ENCODE data around the gene SERPINB1.
"Not testable (repeated sequence)": the region's sequence is repeated elsewhere in the genome, so short reads cannot be mapped to it uniquely, and the experiment has no call there.

SERPINB1 gene

DNA sequence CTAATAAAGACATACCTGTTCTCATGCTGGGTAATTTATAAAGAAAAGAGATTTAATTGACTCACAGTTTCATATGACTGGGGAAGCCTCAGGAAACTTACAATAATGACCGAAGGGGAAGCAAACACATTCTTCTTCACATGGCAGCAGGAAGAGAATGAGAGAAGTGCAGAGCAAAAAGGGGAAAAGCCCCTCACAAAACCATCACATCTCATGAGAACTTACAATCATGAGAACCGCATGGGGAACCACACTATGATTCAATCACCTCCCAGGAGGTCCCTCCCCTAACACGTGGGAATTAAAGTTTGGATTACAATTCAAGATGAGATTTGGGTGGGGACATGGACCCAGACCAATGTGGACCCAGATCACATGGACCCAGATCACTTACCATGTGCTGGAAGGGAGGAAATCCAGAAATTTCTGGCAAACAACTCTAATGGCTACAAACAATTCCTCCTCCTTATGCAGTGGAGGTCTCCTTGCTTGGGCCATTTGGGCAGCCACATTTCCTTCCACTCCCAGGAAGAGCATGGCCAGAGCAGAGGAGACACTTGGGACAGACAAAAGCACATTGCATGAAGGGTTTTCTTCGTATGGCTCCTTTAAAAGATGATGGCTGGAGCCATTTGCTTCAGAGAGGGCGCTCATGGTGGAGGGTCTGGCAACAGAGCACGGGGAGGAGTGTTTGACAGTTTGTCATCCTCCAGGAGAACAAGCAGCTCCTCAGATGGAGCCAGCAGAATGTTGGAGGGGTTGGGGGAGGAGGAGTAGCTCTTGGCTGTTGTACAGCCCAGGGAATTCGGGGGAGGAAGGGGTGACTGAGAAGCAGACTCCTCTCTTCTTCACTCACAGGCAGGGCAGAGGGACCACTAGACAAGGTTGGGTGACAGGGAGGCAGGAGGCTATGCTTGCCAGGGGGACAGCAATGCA lies 31.0 kb upstream of the SERPINB1 start:
- Mint-ChIP-seq H3K9me3 (peaks cover 7% of the 10 kb centered on the region), H3K36me3 (ENCODE audit: low read depth) (peaks cover 7% of the 10 kb centered on the region), H3K27me3 (no peaks in the 10 kb centered on the region), H3K27ac (peak overlapping the region; percentile 3), H3K4me3 (no peak overlapping the region), H3K4me1 (ENCODE audit: low read depth) (peaks cover 71% of the 10 kb centered on the region)
- no peak for DNase-seq

DNA sequence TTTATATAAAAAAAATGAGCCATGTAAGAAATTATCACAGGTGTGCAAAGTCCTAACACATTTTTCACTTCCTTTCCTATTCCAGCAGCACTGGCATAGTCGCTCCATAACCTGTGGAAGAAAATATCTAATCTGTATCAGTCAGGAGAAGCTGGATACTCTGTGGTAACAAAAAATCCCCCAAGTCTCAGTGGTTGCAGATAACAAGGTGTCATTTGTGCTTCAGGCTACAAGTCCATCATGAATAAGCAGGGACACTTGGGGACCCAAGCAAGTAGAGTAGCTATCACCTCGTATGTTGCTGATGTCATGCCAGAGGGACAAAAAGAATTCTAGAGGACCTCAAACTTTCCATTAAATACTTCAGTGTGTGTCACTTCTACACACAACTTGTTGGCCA lies 30.3 kb upstream of the SERPINB1 start:
- H3K27me3 Mint-ChIP-seq = no peaks in the 10 kb centered on the region
- H3K27ac Mint-ChIP-seq = peak overlapping the region; percentile 3
- H3K4me1 Mint-ChIP-seq (ENCODE audit: low read depth) = peaks cover 69% of the 10 kb centered on the region
- no peak overlapping the region for H3K4me3 Mint-ChIP-seq
- peaks cover 7% of the 10 kb centered on the region for H3K36me3 Mint-ChIP-seq (ENCODE audit: low read depth)
- peaks cover 7% of the 10 kb centered on the region for H3K9me3 Mint-ChIP-seq
- DNase-seq = no peak

DNA sequence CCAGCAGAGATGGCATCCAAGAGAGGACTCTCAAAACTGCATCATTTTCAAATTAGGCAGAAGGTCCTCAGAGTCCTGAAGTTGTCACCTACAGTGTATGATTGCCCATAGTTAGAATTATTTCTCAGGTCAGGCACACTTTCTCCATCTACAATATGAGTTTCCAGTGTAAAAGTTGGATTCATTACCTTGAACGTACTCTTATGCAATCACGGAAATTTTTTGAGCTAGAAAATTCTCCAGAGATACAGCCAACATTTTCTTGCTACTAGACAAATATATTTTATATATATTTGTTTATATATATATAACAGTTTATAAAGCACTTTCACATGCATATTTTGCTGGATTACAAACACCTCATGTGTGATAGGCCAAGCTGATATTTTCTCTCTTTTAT lies 29.4 kb upstream of the SERPINB1 start:
- Mint-ChIP-seq H3K27ac (no peak overlapping the region), H3K36me3 (ENCODE audit: low read depth) (peaks cover 4% of the 10 kb centered on the region), H3K4me3 (no peak overlapping the region), H3K27me3 (no peaks in the 10 kb centered on the region), H3K4me1 (ENCODE audit: low read depth) (peaks cover 69% of the 10 kb centered on the region), H3K9me3 (peaks cover 7% of the 10 kb centered on the region)
- no peak for DNase-seq

DNA sequence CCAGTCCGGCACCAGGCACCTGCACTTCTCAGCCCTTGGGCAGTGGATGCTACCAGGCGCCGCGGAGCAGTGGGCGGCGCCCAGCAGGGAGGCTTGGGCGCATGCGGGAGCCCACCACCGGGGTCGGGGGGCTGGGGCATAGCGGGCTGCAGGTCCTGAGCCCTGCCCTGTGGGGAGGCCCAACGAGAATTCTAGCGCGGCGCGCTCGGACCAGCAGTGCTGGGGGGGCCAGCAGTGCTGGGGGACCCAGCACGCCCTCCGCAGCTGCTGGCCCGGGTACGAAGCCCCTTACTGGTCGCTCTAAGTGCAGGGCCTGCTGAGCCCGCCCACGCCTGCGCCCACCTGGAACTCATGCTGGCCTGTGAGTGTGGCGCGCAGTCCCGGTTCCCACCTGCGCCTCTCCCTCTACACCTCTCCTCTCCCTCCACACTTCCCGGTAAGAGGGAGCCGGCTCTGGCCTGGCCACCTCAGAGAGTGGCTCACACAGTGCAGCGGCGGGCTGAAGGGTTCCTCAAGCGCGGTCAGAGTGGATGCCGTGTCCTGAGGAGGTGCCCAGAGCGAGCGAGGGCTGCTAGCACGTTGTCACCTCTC lies 28.5 kb upstream of the SERPINB1 start:
- H3K36me3 Mint-ChIP-seq (ENCODE audit: low read depth) = peaks cover 4% of the 10 kb centered on the region
- H3K4me3 Mint-ChIP-seq = no peak overlapping the region

DNA sequence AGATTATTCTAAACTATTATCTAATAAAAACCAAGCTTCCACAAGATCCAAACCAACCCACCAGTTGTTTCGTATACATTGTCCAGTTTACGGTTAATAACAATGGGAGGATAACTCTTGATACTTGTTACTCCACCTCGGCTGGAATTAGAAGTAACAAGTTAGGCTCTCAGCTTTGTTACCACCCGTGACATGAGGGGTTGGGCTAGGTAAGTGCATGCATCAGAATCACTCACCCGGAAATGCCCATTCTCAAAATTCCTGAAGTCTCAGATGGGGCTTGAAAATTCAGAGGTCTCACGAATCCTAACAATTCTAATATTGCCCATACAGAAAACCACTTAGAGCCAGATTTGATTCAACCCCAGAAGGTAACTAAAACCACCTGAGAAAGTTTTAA lies 27.0 kb upstream of the SERPINB1 start:
- H3K27me3 Mint-ChIP-seq = no peaks in the 10 kb centered on the region
- H3K9me3 Mint-ChIP-seq = peaks cover 7% of the 10 kb centered on the region
- H3K4me1 Mint-ChIP-seq (ENCODE audit: low read depth) = peaks cover 66% of the 10 kb centered on the region
- peak overlapping the region; percentile 88 for H3K27ac Mint-ChIP-seq
- H3K36me3 Mint-ChIP-seq (ENCODE audit: low read depth) = peaks cover 4% of the 10 kb centered on the region
- no peak for DNase-seq
- peak overlapping the region; percentile 50 for H3K4me3 Mint-ChIP-seq

More for the DNA sequence above, 28.5 kb upstream of the SERPINB1 start:
- H3K27me3 Mint-ChIP-seq = no peaks in the 10 kb centered on the region
- H3K9me3 Mint-ChIP-seq = peaks cover 7% of the 10 kb centered on the region
- H3K27ac Mint-ChIP-seq = no peak overlapping the region
- no peak for DNase-seq
- H3K4me1 Mint-ChIP-seq (ENCODE audit: low read depth) = peaks cover 70% of the 10 kb centered on the region

DNA sequence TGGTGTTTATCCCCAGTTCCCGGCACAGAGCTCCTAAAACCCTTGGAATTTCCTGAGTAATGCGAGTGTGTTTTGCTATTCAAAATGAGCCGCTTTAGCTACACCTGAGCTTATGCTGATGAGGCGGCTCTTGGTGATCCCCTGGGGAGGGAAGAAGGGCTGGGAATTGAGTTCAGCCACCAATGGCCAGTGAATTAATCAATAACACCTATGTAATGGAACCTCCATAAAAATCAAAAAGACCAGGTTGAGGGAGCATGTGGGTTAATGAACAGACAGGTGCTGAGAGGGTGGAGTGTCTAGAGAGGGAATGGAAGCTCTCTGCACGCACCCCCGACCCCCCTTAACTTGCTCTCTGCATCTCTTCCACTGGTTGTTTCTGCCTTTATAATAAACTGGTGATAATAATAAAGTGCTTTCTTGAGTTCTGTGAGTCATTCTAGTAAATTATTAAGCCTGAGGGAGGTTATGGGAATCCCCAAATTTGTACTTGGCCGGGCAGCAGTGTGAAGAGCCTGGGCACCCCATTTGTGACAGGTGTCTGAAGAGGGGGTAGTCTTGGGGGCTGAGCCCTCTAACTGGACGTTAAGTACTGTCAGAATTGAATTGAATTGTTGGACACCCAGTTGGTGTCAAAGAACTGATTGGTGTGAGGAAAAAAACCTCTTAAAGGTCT lies 24.6 kb upstream of the SERPINB1 start:
- Mint-ChIP-seq H3K4me3 (no peak overlapping the region), H3K27ac (peak overlapping the region; percentile 23), H3K9me3 (no peaks in the 10 kb centered on the region), H3K27me3 (no peaks in the 10 kb centered on the region), H3K4me1 (ENCODE audit: low read depth) (peaks cover 71% of the 10 kb centered on the region), H3K36me3 (ENCODE audit: low read depth) (peaks cover 1% of the 10 kb centered on the region)
- no peak for DNase-seq

DNA sequence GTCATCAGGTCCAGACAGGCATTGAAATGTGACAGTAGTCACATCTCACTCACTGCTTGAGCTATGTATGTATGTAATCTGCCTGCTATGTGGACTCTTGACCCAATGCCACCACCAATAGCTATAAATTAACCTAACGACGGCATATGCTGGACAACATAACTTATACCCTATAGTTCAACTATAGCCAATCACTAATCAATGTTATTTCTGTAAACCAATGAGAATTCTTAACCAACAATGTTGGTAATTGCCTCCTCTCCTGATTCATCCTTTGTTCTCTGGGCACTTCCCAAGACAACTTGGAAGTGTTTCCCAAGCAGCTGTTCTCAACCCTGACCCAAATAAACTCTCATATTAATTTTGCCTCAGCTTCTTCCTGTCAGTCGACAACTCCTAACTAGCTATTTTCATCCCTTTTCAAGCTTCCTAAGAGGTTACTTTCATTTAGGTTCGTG lies 24.1 kb upstream of the SERPINB1 start:
- no peaks in the 10 kb centered on the region for H3K27me3 Mint-ChIP-seq
- peaks cover 77% of the 10 kb centered on the region for H3K4me1 Mint-ChIP-seq (ENCODE audit: low read depth)
- H3K36me3 Mint-ChIP-seq (ENCODE audit: low read depth) = peaks cover 1% of the 10 kb centered on the region
- DNase-seq = no peak
- H3K4me3 Mint-ChIP-seq = no peak overlapping the region
- H3K27ac Mint-ChIP-seq = no peak overlapping the region
- H3K9me3 Mint-ChIP-seq = peaks cover 1% of the 10 kb centered on the region

DNA sequence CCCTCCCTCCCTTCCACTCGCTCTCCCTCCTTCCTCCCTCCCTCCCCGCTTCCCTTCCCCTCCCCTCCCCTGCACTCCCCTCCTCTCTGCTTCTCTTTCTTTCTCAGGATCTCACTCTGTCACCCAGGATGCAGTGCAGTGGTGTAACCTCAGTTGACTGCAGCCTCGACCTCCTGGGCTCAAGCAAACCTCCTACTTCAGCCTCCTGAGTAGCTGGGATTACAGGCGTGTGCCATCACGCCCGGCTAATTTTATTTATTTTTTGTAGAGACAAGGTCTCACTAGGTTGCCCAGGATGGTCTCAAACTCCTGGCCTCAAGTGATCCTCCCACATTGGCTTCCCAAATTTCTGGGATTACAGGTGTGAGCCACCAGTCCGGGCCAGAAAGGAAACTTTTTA lies 23.6 kb upstream of the SERPINB1 start:
- Mint-ChIP-seq H3K4me3 (no peak overlapping the region), H3K27ac (no peak overlapping the region), H3K4me1 (ENCODE audit: low read depth) (peaks cover 82% of the 10 kb centered on the region), H3K36me3 (ENCODE audit: low read depth) (peaks cover 1% of the 10 kb centered on the region), H3K9me3 (peaks cover 2% of the 10 kb centered on the region), H3K27me3 (no peaks in the 10 kb centered on the region)
- no peak for DNase-seq

DNA sequence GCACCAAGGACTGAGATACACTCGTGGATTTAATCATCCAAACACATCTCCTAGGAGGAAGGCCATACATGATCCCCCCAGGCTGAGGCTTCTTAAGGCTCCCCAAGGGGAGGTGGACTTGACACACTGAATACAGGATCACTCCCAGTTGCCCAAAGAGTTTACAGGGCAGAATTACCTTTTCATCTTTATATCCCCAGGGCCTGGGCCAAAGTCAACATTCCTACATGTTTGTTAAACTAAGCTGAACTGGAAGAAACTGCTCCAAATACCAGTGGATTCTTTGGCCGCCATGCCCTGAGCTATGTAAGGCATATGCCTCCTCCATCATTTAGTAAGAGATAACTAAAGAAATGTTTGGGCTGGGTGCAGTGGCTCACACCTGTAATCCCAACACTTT lies 22.2 kb upstream of the SERPINB1 start:
- Mint-ChIP-seq H3K27me3 (no peaks in the 10 kb centered on the region), H3K9me3 (peaks cover 2% of the 10 kb centered on the region), H3K36me3 (ENCODE audit: low read depth) (peaks cover 5% of the 10 kb centered on the region), H3K4me1 (ENCODE audit: low read depth) (peaks cover 85% of the 10 kb centered on the region), H3K27ac (peak overlapping the region; percentile 62), H3K4me3 (no peak overlapping the region)
- DNase-seq = no peak

DNA sequence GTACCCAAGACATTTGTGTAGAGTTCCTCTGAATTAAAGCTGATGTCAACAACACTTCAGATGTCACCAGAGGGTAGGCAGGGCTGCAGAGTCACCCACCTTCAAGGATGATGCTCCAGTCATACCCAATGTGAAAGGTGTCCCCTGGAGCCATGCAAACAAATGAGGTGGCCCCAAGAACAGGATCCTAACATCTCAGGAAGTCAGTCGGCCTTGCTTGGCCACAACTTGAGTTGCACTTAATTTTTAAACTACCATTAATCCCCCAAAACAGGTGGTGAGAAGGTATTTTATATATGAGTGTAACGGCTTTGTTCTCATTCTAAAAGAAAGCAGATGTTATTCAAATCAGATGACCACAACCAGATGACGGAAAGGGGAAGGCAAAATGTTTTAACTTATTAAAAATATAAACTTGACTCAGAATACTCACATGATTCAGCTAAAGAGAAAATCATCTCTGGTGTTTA lies 21.1 kb upstream of the SERPINB1 start:
- Mint-ChIP-seq H3K36me3 (ENCODE audit: low read depth) (peaks cover 8% of the 10 kb centered on the region), H3K4me3 (peak overlapping the region; percentile 49), H3K4me1 (ENCODE audit: low read depth) (peaks cover 85% of the 10 kb centered on the region), H3K27me3 (no peaks in the 10 kb centered on the region), H3K27ac (peak overlapping the region; percentile 93), H3K9me3 (peaks cover 2% of the 10 kb centered on the region)
- peak; percentile 36 for DNase-seq

DNA sequence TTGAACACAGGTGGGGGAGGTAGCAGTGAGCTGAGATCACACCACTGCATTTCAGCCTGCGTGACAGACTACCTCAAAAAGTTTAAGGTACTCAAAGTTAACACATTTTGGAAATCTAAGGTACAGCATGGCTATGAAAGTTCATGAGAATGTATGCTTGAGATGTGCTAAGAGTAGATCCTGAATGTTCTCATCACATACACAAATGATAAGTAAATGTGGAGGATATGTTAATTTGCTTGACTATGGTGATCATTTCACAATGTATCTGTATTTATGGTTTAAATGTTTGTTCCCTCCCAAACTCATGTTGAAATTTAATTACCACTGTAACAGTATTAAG lies 20.1 kb upstream of the SERPINB1 start:
- H3K4me1 Mint-ChIP-seq (ENCODE audit: low read depth) = peaks cover 88% of the 10 kb centered on the region
- DNase-seq = no peak
- H3K9me3 Mint-ChIP-seq = peaks cover 2% of the 10 kb centered on the region
- H3K4me3 Mint-ChIP-seq = peak overlapping the region; percentile 49
- peak overlapping the region; percentile 93 for H3K27ac Mint-ChIP-seq
- no peaks in the 10 kb centered on the region for H3K27me3 Mint-ChIP-seq
- H3K36me3 Mint-ChIP-seq (ENCODE audit: low read depth) = peaks cover 8% of the 10 kb centered on the region

DNA sequence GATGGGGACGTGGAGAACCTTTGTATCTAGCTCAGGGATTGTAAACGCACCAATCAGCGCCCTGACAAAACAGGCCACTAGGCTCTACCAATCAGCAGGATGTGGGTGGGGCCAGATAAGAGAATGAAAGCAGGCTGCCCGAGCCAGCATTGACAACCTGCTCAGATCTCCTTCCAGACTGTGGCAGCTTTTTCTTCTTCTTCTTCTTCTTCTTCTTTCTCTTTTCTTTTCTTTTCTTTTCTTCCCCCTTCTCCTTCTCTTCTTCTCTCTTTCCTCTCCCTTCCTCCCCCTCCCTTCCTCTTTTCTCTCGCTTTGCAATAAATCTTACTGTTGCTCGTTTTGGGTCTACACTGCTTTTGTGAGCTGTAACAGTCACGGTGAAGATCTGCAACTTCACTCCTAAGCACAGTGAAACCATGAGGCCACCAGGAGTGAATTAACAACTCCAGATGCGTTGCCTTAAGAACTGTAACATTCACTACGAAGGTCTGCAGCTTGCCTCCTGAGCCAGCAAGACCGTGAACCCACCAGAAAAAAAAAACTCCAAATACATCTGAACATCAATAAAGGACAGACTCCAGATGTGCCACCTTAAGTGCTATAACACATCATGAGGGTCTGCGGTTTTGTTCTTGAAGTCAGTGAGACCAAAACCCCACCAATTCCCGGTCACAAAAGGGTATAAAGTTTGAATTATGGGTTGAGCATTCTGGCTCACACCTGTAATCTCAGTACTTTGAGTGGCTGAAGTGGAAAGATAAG lies 19.6 kb upstream of the SERPINB1 start:
- H3K36me3 Mint-ChIP-seq (ENCODE audit: low read depth) = peaks cover 8% of the 10 kb centered on the region
- H3K4me3 Mint-ChIP-seq = peak overlapping the region; percentile 49
- peak; percentile 50 for DNase-seq

DNA sequence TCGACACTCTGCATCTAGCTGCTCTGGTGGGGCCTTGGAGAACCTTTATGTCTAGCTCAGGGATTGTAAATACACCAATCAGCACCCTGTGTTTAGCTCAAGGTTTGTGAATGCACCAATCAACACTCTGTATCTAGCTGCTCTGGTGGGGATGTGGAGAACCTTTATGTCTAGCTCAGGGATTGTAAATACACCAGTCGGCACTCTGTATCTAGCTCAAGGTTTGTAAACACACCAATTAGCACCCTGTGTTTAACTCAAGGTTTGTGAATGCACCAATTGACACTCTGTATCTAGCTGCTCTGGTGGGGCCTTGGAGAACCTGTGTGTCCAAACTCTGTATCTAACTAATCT lies 19.0 kb upstream of the SERPINB1 start:
- not testable (repeated sequence) for H3K27me3 Mint-ChIP-seq; DNase-seq; H3K9me3 Mint-ChIP-seq; H3K36me3 Mint-ChIP-seq (ENCODE audit: low read depth)
- peak overlapping the region; percentile 49 for H3K4me3 Mint-ChIP-seq
- H3K27ac Mint-ChIP-seq = peak overlapping the region; percentile 93
- H3K4me1 Mint-ChIP-seq (ENCODE audit: low read depth) = peaks cover 88% of the 10 kb centered on the region

More for the DNA sequence above, 19.6 kb upstream of the SERPINB1 start:
- Mint-ChIP-seq H3K9me3 (peaks cover 2% of the 10 kb centered on the region), H3K4me1 (ENCODE audit: low read depth) (peaks cover 88% of the 10 kb centered on the region), H3K27me3 (no peaks in the 10 kb centered on the region), H3K27ac (peak overlapping the region; percentile 93)
